HK-2 (cell line): Measurements from ENCODE around the gene PPP4R4.
"Not testable (repeated sequence)": the region's sequence is repeated elsewhere in the genome, so short reads cannot be mapped to it uniquely, and the experiment has no call there.

ENCODE experiments used
- DNase-seq: peaks from one replicate; pipeline ENCODE4 v3.0.0-alpha.2; 2018; ENCODE audit not compliant: unreplicated experiment

Gene PPP4R4

GRCh38 chr14:94269156-94269555, 95.0 kb downstream of the PPP4R4 start:
- no peak for DNase-seq

- DNase-seq, result not testable (repeated sequence)
These were observed 102.9 kb downstream of the PPP4R4 start for GRCh38 chr14:94276898-94277561.

DNA sequence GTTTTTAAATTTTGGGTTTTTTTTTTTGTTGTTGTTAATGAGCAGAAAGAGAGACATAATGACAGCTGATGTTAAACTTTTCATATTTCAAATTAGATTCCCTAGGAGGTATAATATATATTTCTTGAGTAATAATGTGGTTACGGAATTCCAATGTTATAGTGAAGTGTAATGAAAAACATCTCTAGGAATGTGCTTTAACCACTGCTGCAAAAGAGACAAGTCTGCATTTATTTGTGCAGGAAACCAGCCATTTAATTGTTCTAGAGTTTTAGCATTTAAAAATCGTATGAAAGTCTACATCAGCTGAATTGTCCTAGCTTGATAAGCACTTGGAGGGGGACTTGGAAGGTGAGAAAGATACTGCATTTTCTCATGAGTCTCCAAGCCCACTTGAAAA, 104.6 kb downstream of the PPP4R4 start:
- no peak for DNase-seq

DNA sequence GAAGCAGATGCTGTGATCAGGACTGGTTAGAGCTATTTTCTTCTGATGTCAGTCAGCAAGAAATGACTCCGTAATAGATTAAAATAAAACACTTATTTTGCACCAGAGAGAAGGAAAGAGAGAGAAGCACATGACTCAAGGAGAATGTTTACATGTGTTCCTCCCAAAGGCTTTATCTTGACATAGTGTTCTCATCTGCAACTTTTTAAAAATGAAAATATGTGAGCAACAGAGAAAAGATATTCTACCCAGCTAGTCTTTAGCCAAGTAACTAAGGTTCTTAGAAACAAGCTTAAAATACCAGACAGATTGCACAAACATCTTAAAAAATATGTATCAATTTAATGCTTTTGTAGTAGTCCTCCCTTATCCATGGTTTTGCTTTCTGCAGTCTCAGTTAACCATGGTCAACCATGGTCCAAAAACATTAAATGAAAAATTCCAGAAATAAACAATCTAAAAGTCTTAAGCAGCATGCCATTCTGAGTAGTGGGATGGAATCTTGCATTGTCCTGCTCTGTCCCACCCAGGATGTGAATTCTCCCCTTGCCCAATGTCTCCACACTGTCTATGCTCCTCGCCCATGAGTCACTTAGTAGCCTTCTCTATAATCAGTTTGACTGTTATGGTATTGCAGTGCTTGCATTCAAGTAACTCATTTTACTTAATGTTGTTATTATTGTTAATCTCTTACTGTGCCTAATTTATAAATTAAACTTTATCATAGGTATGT, 109.0 kb downstream of the PPP4R4 start:
- DNase-seq, result no peak

- DNase-seq, result no peak
These were observed 110.1 kb downstream of the PPP4R4 start for GRCh38 chr14:94284221-94284620.

DNA sequence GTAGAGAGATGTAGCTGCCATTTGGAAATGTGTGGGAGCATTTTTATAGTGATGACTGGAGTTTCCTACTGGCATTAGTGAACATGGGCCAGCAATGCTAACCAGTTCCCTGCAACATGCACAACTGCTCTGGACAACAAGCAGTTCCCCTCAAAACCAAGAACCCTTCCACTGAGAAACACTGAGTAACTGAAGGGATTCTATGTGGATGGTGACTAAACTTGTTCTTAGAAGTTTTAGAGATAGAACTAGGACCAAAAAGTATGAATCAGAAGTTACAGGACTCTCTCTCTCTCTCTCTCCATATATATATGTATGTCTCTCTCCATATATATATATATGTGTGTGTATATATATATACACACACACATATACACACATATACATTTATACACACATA, 111.0 kb downstream of the PPP4R4 start:
- DNase-seq, result no peak

- DNase-seq, result no peak
These were observed 114.7 kb downstream of the PPP4R4 start for GRCh38 chr14:94288610-94289465.

DNA sequence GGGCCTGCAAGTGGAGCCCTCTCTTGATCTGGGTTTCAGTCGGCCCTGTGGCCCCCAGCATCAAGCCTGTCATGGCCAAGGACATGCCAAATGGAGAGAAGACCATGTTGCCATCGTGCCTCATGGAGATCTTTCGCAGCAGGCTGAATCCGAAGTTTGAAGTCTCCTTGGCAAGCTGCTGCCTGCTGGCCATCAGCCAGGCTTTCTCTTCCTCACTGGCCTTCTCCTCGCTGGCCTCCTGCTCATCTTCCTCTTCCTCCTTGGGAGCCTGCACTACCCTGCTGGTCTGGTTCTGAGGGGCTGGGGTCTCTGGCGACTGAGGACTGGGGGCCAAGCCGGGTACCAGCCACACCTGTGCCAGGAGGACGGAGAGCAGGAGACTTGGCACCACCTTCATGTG, 116.1 kb downstream of the PPP4R4 start:
- DNase-seq, result no peak

DNA sequence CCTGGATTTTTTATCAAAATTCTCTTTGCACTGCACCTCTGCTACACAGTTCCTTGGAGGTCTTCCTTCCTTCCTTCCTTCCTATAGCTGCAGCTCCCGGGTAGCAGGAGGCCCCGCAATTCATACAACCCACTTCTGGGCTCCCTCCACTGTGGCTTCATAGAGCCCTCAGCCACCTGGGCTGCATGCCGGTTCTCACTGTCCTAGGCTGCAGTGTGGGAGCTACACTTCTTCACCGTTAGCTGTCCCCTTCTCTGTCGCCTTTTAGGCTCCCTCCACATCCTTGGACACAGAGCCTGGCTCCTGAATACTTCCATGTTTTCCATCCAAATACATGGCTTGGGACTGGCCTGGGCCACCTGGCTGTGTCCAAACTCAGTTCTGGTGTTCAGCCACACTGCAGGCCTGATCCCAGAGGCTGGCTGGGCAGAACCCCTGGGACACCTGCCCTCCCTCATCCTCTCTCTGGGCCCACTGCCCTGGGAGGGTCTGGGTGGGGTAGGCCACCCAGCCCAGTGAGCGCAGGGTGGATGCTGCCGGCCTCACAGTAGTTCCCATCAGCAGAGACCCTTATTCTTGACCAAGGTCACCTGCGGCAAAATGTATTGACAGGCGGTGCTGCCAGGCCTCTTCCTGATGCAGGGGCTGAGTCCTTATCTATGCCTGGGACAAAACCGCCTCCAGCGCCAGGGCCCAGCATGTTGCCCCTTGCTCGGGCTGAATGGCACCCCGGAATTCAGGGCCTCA, 117.2 kb downstream of the PPP4R4 start:
- no peak for DNase-seq

GRCh38 chr14:94291906-94292525, 117.9 kb downstream of the PPP4R4 start:
- DNase-seq, result no peak

GRCh38 chr14:94292526-94292871, 118.4 kb downstream of the PPP4R4 start:
- no peak for DNase-seq

GRCh38 chr14:94292872-94293577, 118.9 kb downstream of the PPP4R4 start, which contains the start of gene SERPINA10:
TSS of gene SERPINA10 (minus strand) at chr14:94293268. CDS start at chr14:94290593, 2,675 bp downstream.
- no peak for DNase-seq

DNA sequence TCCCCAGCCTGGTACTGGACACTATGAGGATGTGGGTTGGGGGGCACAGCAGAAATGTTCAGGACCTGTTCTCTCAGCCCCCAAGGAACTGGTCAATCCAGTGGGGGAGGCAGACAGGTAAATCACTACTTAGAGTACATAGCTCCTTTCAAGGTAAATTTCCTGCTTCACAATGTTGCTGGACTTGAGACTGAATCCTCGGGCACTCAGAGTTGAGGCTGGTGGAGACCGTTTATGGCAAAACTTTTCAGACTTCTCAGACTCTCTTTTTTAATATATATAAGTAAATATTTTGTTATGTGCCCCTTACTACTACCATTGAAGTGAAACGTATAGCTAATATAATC, 119.4 kb downstream of the PPP4R4 start:
- DNase-seq, result no peak

- DNase-seq, result no peak
These were observed 121.4 kb downstream of the PPP4R4 start for GRCh38 chr14:94295360-94296180.

GRCh38 chr14:94296181-94296545, 122.0 kb downstream of the PPP4R4 start:
- DNase-seq, result not testable (repeated sequence)

GRCh38 chr14:94298130-94298529, 124.0 kb downstream of the PPP4R4 start:
- DNase-seq, result no peak

DNA sequence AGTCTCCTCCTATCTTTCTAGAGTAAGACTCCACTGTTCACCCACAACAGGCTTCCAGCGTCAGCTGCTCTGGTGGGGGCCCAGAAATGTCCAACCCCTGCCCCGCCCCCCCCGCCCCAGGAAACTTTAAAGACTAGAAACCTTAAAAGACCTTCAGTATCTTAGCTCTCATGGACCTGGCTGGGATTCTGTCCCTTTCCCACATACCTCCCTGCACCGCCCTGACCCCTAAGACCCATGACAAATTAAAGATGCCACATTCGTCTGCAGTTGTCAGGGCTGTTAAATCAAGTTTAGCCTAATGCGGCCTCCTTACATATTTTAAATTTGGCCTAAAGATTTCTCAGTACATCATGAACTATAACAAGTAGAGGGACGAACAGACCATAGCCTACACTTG, 129.0 kb downstream of the PPP4R4 start:
- no peak for DNase-seq

GRCh38 chr14:94304243-94304642, 130.1 kb downstream of the PPP4R4 start:
- DNase-seq, result no peak

DNA sequence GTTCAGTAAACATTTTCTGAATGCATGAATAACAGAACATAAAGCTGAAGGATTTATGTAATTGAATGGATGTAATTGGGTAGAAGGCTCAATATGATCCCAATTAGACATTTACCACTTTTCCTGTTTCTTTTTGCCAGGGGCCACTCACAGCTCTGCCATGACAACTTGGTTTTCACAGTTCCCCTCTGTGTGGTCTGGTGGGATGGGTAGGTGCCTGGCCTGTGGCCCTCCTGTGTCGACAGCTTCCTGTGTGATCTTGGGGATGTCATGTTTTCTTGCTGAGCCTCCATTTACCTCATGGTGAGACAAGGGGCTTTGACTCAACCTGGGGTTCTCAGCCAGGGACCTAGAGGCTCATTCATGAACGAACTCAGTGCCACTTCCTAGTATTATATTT, 131.5 kb downstream of the PPP4R4 start:
- no peak for DNase-seq
